K562 (cell line): Measurements from ENCODE around the gene COMP. TPM values are rescaled to one million over a fixed set of nuclear protein-coding genes. Genes with fewer than 3 reads are reported as not detected.

ENCODE experiments used
- ATAC-seq: fragments of 200-7000 bp; cut with Tn5 transposase; 3 replicates; pipeline ENCODE4 v1.9.1; 2020; ENCODE audit warnings: moderate library complexity
- BruUV-seq: library from RNA; stranded (reverse); fragments of 400-500 nt; replicated peaks from 2 replicates; lab custom pipeline; 2021; lab: Mats Ljungman, UMichigan
- CTCF ChIA-PET: fragments of 300-600 bp; formaldehyde crosslinking; extraction: SDS; loops from one replicate; lab custom pipeline; 2021; ENCODE audit warnings: low intra/inter-chr PET ratio; lab: Yijun Ruan, JAX
- POLR2A ChIA-PET: fragments of 300-600, 350-650 bp; sonication (Branson Sonifier 250); formaldehyde crosslinking; extraction: SDS; loops from one replicate; lab custom pipeline; 2021; ENCODE audit warnings: antibody characterized with exemption, inconsistent platforms; lab: Yijun Ruan, JAX
- DNase-seq, 4 experiments: peaks; one replicate each; pipeline versions ENCODE4 v3.0.0 to v3.0.0-alpha.2; 2011 to 2018; ENCODE audit warnings: low spot score in 3 of 4, mixed read lengths in 3 of 4; ENCODE audit errors: extremely low read depth in 1 of 4
- FAIRE-seq: peaks from 2 replicates; lab custom pipeline; 2011; peaks lifted over from hg19 to GRCh38; lab: Jason Lieb, UNC
- H2AFZ ChIP-seq: 2 replicates; pipeline ENCODE4 v1.6.0; 2011; ENCODE audit warnings: low read depth, low read length, control low read depth, inconsistent platforms
- H3K27ac ChIP-seq: fragments of 200-600 bp; 3 replicates; pipeline ENCODE4 v1.8.0; 2011; ENCODE audit warnings: low read depth, mild to moderate bottlenecking, control low read depth, inconsistent platforms, low read length, moderate library complexity, mixed read lengths; ENCODE audit errors: extremely low read depth
- H3K27me3 ChIP-seq, 2 experiments: fragments of 300-600 bp in 1 of 2; 2 replicates in 1 of 2; 3 replicates in 1 of 2; pipeline versions ENCODE4 v1.6.0 to v1.8.0; 2011; ENCODE audit warnings: inconsistent platforms in 2 of 2, low read length in 2 of 2, mild to moderate bottlenecking in 1 of 2, mixed read lengths in 1 of 2, moderate library complexity in 1 of 2; ENCODE audit not compliant: control insufficient read depth in 2 of 2, insufficient read depth in 2 of 2
- H3K36me3 ChIP-seq: fragments of 300-600 bp; 3 replicates; pipeline ENCODE4 v1.8.0; 2011; ENCODE audit warnings: mild to moderate bottlenecking, low read length, inconsistent platforms; ENCODE audit not compliant: control insufficient read depth, insufficient read depth
- H3K4me1 ChIP-seq, 2 experiments: fragments of 200-600 bp in 1 of 2; replicated peaks in 1 of 2; 2 replicates in 1 of 2; 3 replicates in 1 of 2; pipeline versions ENCODE4 v1.5.1 to v1.8.0; 2011; ENCODE audit warnings: inconsistent platforms in 2 of 2, low read length in 2 of 2, mild to moderate bottlenecking in 1 of 2, mixed read lengths in 1 of 2, moderate library complexity in 1 of 2; ENCODE audit not compliant: control insufficient read depth in 2 of 2, insufficient read depth in 2 of 2
- H3K4me2 ChIP-seq: 2 replicates; pipeline ENCODE4 v1.6.1; 2011; ENCODE audit warnings: low read length, control low read depth, inconsistent platforms, mixed read lengths; ENCODE audit not compliant: insufficient read depth
- H3K4me3 ChIP-seq: fragments of 200-600 bp; sonication (generic), shearing (Covaris generic); 2 replicates; pipeline ENCODE4 v1.5.1; 2016; ENCODE audit warnings: control low read depth, inconsistent platforms
- H3K79me2 ChIP-seq: fragments of 200-600 bp; 3 replicates; pipeline ENCODE4 v1.8.0; 2011; ENCODE audit warnings: low read length, inconsistent platforms; ENCODE audit not compliant: control insufficient read depth, insufficient read depth
- H3K9ac ChIP-seq, 2 experiments: 2 replicates each; pipeline versions ENCODE4 v1.6.0 to v1.6.1; 2011; ENCODE audit warnings: low read depth in 2 of 2, low read length in 2 of 2, control low read depth in 1 of 2, inconsistent platforms in 1 of 2, mild to moderate bottlenecking in 1 of 2, mixed read lengths in 1 of 2; ENCODE audit not compliant: insufficient read depth in 1 of 2
- H3K9me1 ChIP-seq: one replicate; pipeline ENCODE4 v1.6.0; 2011; ENCODE audit warnings: inconsistent platforms, mild to moderate bottlenecking, low read length, moderate library complexity; ENCODE audit not compliant: control insufficient read depth, insufficient read depth
- H3K9me3 ChIP-seq: replicated peaks from 2 replicates; pipeline ENCODE4 v1.5.1; 2011; ENCODE audit warnings: low read depth, low read length, inconsistent platforms; ENCODE audit not compliant: control insufficient read depth, insufficient read depth
- H4K20me1 ChIP-seq: replicated peaks from 2 replicates; pipeline ENCODE4 v1.6.1; 2011; ENCODE audit warnings: low read length, inconsistent platforms, mixed read lengths; ENCODE audit not compliant: control insufficient read depth, insufficient read depth
- BRF1 ChIP-seq: IDR thresholded peaks from 3 replicates; pipeline ENCODE4 v1.6.1; 2011; ENCODE audit warnings: borderline replicate concordance, mild to moderate bottlenecking; ENCODE audit not compliant: insufficient read length; ENCODE audit errors: extremely low read depth
- DDX20 ChIP-seq: fragments of 450-650 bp; IDR thresholded peaks from 2 replicates; pipeline ENCODE4 v1.6.1; 2016; ENCODE audit warnings: missing genetic modification characterization, low read depth, mild to moderate bottlenecking, missing compliant biosample characterization, moderate library complexity
- MYBL2 ChIP-seq, 2 experiments: fragments of 450-650 bp in 1 of 2; sonication (generic) in 1 of 2; formaldehyde crosslinking in 1 of 2; IDR thresholded peaks; 2 replicates each; pipeline versions ENCODE4 v1.6.1 to v1.8.1; 2017 to 2022; ENCODE audit warnings: borderline replicate concordance in 1 of 2, inconsistent platforms in 1 of 2, low read depth in 1 of 2, mild to moderate bottlenecking in 1 of 2, missing genetic modification reagents in 1 of 2, moderate library complexity in 1 of 2
- MYC ChIP-seq, 2 experiments: fragments of 250-450 bp in 1 of 2; sonication (Bioruptor Pico) in 1 of 2; IDR thresholded peaks; 2 replicates each; pipeline versions ENCODE4 v1.5.1 to v1.6.1; 2012 to 2021; ENCODE audit warnings: low read depth in 2 of 2, borderline replicate concordance in 1 of 2, improper control_type of control experiment in 1 of 2, low read length in 1 of 2, mild to moderate bottlenecking in 1 of 2, moderate library complexity in 1 of 2
- PHF8 ChIP-seq: fragments of 200-600 bp; sonication (generic); IDR thresholded peaks from 2 replicates; pipeline ENCODE4 v1.6.1; 2012; ENCODE audit warnings: mixed run types, mild to moderate bottlenecking, inconsistent platforms, low read length, moderate library complexity, borderline replicate concordance
- ZNF785 ChIP-seq: fragments of 250-450 bp; sonication (Bioruptor Pico); IDR thresholded peaks from 2 replicates; pipeline ENCODE4 v1.4.0; 2020; ENCODE audit warnings: mild to moderate bottlenecking
- WGBS: fragments of 100-300 bp; shearing (Covaris generic); methylation state at CpG from one replicate; pipeline ENCODE4 v1.1.6; 2016; ENCODE audit warnings: low coverage, mixed read lengths; ENCODE audit not compliant: insufficient coverage; ENCODE audit errors: missing lambda C conversion rate; 5-methylcytosine and 5-hydroxymethylcytosine counted together
- in situ Hi-C: fragments of 300-500 bp; cut with MboI; formaldehyde crosslinking; loops from 4 replicates; pipeline ENCODE4 v1.15.0; 2018; ENCODE audit warnings: inconsistent platforms, mixed read lengths
- intact Hi-C: fragments of 100-400 bp; cut with micrococcal nuclease; formaldehyde crosslinking; loops from 2 replicates; pipeline ENCODE4 v1.14.2; 2022
- polyA plus RNA-seq, 8 experiments: library from polyadenylated mRNA; depleted of rRNA in 4 of 8; stranded (reverse) in 5 of 8; unstranded in 3 of 8; fragments of >200 nt; fragmentation: Nextera tagmentation in 2 of 8; fragmentation: Illumina TruSeq in 1 of 8; extraction: Ambion mirVana in 2 of 8; extraction: Trizol in 1 of 8; gene quantifications; 2 replicates each; pipeline versions ENCODE4 v1.2.1 to v1.2.3, GENCODE V29; 2011 to 2014; ENCODE audit warnings: inconsistent platforms in 1 of 8, missing spikeins in 1 of 8
- total RNA-seq, 7 experiments: library from RNA; depleted of rRNA in 6 of 7; stranded (reverse); fragments of >200 nt in 6 of 7; fragmentation: Illumina TruSeq in 2 of 7; extraction: Trizol in 2 of 7; gene quantifications; 2 replicates each; pipeline versions ENCODE4 v1.2.1 to v1.2.3, GENCODE V29; 2011 to 2021; ENCODE audit warnings: low replicate concordance in 1 of 7
- TF ChIP-seq, protein P1 (sequence below), 2 experiments: fragments of 250-450 bp in 1 of 2; fragments of 450-650 bp in 1 of 2; sonication (Bioruptor Pico) in 1 of 2; IDR thresholded peaks; 2 replicates each; pipeline versions ENCODE4 v1.6.1 to v1.8.0; 2016 to 2021; ENCODE audit warnings: mild to moderate bottlenecking in 2 of 2, moderate library complexity in 2 of 2, missing compliant biosample characterization in 1 of 2, missing genetic modification characterization in 1 of 2
- TF ChIP-seq, protein P2 (sequence below): fragments of 200-800 bp; sonication (Bioruptor generic); IDR thresholded peaks from 2 replicates; pipeline ENCODE4 v1.6.1; 2016; ENCODE audit warnings: missing genetic modification characterization, missing compliant biosample characterization

Gene COMP
- total and polyA plus RNA-seq, 9 of the 15 experiments (the other 6 are each of a cell fraction or from before 2014, with no cell fraction given) = 0.07 TPM; not detected in 8

DNA sequence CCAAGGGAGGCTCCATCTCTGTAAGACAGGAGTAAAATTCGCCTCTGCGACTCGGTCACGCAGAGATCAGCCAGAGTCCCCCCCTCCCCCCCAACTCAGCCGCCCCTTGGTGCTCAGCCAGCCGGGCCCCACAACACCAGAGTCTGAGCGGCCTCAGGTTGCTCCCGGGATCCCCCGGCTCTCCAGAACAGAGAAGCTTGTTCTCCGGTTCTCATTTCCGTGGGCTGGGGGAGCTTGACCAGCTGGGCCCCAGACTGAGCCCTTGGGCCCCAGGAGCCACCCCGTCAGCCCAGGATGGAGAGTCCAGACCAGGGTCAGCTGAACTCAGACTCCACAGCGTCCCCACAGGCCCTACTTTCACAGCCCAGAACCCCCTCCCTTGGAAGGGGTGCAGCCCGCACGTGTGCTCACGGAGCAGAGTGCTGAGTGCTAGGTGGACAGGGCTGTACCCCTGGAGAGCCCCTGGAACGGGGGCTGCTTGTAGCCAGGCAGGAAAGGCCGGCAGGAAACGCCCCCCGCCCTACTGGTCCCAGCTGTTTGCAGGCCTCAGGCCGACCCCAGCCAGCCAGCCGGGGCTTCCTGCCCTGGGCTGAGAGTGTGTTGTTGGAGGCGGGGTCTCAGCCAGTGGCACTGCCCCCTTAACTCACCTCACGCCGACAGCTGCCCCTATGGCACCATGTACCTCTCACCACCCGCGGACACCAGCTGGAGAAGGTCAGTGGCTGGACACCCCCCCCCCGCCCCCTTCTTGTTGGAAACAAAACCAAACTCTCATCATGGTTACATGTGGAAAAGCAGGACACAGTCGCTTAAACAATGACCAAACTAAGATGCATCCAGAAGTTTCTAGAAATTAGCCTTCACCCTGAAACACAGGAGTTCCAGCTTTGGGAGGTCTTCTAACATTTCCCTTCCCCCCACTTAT, 44.4 kb downstream of the COMP start:
- Histone ChIP-seq H3K4me3 (no peak overlapping the region), H3K9ac (no peak overlapping the region), H3K4me2 (no peak overlapping the region), H3K4me1 (peaks cover 16 to 71% of the 10 kb centered on the region in 2 experiments)
- FAIRE-seq = no peak
- intact Hi-C loops = no loop called here
- POLR2A ChIA-PET = interaction anchor here (0.6 kb wide), 1 partner anchor 23 kb away, joined by 3 read pairs; no protein-coding TSS in a partner anchor
- CTCF ChIA-PET = no interaction called here
- BruUV-seq = no TSS peak
- in situ Hi-C loops = no loop called here
- TF ChIP-seq BRF1 (no peak), ZNF785 (CRISPR knock-in tag) (no peak), MYBL2 (IDR thresholded peaks at IDR 0.05; ENCODE audit: low read depth) (no peak), MYBL2 (CRISPR knock-in tag; IDR thresholded peaks at IDR 0.05; ENCODE audit: borderline replicate concordance) (no peak), MYC (IDR thresholded peaks at IDR 0.05; ENCODE audit: low read depth, low read length) (no peak), MYC (CRISPR knock-in tag; IDR thresholded peaks at IDR 0.05; ENCODE audit: borderline replicate concordance, low read depth) (no peak), DDX20 (tag) (no peak), PHF8 (no peak)
- TF ChIP-seq, protein P1, sequence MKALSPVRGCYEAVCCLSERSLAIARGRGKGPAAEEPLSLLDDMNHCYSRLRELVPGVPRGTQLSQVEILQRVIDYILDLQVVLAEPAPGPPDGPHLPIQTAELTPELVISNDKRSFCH (CRISPR knock-in tag; IDR thresholded peaks at IDR 0.05) = no peak
- TF ChIP-seq, protein P1 (tag; IDR thresholded peaks at IDR 0.05) = no peak
- TF ChIP-seq, protein P2, sequence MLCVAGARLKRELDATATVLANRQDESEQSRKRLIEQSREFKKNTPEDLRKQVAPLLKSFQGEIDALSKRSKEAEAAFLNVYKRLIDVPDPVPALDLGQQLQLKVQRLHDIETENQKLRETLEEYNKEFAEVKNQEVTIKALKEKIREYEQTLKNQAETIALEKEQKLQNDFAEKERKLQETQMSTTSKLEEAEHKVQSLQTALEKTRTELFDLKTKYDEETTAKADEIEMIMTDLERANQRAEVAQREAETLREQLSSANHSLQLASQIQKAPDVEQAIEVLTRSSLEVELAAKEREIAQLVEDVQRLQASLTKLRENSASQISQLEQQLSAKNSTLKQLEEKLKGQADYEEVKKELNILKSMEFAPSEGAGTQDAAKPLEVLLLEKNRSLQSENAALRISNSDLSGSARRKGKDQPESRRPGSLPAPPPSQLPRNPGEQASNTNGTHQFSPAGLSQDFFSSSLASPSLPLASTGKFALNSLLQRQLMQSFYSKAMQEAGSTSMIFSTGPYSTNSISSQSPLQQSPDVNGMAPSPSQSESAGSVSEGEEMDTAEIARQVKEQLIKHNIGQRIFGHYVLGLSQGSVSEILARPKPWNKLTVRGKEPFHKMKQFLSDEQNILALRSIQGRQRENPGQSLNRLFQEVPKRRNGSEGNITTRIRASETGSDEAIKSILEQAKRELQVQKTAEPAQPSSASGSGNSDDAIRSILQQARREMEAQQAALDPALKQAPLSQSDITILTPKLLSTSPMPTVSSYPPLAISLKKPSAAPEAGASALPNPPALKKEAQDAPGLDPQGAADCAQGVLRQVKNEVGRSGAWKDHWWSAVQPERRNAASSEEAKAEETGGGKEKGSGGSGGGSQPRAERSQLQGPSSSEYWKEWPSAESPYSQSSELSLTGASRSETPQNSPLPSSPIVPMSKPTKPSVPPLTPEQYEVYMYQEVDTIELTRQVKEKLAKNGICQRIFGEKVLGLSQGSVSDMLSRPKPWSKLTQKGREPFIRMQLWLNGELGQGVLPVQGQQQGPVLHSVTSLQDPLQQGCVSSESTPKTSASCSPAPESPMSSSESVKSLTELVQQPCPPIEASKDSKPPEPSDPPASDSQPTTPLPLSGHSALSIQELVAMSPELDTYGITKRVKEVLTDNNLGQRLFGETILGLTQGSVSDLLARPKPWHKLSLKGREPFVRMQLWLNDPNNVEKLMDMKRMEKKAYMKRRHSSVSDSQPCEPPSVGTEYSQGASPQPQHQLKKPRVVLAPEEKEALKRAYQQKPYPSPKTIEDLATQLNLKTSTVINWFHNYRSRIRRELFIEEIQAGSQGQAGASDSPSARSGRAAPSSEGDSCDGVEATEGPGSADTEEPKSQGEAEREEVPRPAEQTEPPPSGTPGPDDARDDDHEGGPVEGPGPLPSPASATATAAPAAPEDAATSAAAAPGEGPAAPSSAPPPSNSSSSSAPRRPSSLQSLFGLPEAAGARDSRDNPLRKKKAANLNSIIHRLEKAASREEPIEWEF (CRISPR knock-in tag) = no peak
- TF ChIP-seq, all 486 proteins: peak for 0
- no peaks in the 10 kb centered on the region for H3K27me3 ChIP-seq
- H3K9me3 ChIP-seq = no peaks in the 10 kb centered on the region
- H2AFZ ChIP-seq = no peak overlapping the region
- DNase-seq (no peak), ATAC-seq (no peak)
- H3K9me1 ChIP-seq = peaks cover 3% of the 10 kb centered on the region
- no peaks in the 10 kb centered on the region for H3K36me3 ChIP-seq
- no peak overlapping the region for H3K27ac ChIP-seq
- peaks cover 44% of the 10 kb centered on the region for H4K20me1 ChIP-seq
- no peaks in the 10 kb centered on the region for H3K79me2 ChIP-seq
- 89% methylated on average over 19 of the region's 29 CpGs for WGBS
